EH (cell line): Measurements from ENCODE around the gene SLC5A4.

Source experiments
- DNase-seq: peaks from one replicate; pipeline ENCODE4 v3.0.0-alpha.2; 2015; ENCODE audit warnings: low read depth

The SLC5A4 gene

DNA sequence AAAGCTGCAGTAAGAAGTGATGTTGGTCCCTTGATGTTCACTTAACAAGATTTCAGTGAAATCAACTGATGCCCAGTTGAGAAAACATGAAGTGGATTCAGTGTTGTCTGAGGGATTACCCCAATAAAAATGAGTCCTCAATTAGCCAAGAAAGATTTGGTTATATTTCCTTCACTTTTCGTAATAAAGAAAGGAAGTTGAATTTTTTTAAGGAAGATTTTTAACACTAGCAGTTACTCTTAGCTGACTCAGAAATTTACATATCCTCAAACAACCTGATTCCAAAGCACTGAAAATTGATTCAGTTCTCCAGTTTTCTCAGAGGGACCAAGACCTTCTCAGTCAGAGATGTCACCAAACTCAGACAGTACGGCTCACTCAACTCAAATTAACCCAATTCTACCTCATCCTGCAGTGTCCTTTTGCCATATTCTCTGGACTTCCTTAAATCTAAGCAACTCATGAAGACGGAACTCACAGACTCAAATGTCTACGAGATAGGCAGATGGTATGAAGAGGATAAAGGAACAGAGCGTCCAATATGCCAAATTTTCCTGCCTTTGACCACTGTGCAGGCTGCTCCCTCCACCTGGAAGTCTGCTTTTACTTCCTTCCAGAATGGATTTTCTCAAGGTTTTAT is 22.8 kb downstream of the SLC5A4 start:
- no peak for DNase-seq

DNA sequence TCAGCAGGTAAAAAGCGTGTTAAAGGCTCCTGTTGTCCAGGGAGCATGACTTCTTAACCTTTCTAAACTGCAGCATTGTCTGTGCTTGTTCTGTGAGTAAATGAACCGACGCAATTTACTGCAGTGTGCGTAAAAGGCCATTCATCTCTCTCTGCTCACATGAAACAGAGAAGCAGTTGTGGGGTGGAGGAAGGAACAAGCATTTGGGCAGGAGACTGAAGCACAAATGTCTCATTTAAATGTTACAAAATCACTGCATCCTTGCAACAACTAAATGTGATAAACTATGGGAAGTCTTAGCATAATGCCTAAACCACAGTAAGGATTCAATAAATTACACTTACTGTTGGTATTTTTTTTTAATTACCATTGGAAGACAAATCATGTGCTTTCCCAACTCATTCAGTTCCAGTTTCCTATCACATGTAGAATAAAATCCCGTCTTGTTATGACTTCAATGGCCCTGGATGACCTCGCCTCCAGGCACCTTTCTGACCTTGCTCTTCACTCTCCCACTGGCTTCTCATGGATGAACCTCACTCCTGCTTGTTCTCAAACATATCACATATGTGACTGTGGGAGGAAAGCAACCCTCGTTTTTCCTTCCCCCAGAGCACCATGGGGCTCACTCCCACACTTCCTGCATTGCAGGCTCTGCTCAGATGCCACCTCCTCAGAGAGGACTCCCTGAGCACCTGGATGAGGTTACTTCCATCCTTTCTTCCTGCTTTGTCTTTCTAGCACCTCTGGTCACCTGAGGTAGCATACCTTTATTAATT is 28.6 kb downstream of the SLC5A4 start:
- DNase-seq = no peak

DNA sequence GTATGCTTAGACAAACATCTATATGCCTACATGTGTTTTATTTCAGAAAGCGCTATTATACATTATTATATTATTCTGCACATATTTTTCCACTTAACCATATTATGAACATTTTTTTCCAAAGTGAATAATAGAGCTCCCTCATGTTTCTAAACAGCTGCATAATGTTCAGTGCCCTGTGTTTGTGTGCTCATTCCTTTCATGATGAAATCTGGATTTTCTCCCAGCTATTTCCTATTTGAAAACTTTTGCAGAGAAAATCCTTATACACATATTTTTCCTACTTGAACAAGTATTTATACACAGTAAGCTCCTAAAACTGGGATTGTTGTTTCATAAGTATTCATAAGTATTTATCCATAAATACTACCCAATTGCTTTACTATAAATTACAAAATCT is 32.2 kb downstream of the SLC5A4 start:
- DNase-seq = no peak

DNA sequence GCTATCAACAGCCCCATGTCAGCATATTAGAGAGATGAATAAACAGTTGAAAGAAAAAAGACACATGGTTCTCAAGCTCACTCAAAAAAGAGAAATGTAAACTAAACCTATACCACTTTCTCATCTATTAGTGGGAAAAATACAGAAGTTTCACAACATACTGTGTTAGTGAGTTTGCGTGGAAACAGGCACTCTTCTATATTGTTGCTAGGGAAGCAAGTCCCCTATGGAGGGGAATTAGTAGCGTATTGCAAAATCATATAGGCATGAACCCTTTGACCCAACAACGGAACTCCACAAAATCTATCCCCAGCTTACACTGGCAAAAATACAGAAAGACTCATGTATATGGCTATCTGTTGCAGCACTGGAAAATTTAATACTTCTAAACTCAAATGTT is 36.1 kb downstream of the SLC5A4 start:
- DNase-seq = no peak

DNA sequence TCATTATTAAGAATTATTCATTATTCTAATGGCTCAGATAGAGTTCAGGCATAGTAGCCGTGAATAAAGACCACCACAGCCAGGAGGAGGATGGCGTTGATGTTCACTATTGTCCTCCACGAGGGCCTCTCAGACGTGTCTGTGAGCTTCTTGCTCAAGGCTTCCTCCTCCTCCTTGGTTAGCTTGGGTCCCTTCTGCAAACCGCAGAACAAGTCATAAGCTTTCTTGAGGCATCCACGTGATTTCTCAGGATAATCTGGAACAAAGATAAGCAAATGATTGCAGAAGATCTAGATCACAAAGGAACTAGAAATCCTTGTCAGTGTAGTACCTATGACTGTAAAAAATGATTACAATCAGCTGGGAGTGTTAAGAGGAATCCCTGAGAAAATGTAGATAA is 36.7 kb downstream of the SLC5A4 start:
- DNase-seq = no peak

DNA sequence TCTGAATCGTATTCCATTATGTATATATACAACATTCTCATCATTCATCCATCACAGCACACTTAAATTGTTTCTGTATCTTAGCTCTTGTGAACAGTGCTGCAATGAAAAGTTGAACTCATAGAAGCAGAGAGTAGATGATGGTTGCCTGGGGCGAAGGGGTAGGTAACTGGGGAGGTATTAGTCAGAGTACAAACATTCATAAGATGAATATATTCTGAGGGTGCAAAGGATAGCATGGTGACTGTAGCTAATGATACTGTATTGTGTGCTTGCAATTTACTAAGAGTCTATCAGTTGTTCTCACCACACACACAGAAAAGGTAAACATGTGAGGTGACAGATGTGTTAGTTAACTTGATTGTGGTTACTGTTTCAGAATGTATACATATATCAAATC is 37.7 kb downstream of the SLC5A4 start:
- no peak for DNase-seq

DNA sequence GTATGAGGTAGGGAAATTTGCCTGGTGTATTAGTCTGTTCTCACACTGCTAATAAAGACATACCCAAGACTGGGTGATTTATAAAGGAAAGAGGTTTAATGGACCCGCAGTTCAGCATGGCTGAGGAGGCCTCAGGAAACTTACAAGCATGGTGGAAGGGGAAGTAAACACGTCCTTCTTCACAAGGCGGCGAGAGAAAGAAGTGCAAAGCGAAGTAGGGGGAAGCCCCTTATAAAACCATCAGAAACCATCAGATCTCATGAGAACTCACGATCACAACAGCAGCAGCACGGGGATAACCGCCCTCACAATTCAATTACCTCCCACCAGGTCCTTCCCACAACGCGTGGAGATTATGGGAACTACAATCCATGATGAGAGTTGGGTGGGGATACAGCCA is 38.2 kb downstream of the SLC5A4 start:
- DNase-seq = no peak

DNA sequence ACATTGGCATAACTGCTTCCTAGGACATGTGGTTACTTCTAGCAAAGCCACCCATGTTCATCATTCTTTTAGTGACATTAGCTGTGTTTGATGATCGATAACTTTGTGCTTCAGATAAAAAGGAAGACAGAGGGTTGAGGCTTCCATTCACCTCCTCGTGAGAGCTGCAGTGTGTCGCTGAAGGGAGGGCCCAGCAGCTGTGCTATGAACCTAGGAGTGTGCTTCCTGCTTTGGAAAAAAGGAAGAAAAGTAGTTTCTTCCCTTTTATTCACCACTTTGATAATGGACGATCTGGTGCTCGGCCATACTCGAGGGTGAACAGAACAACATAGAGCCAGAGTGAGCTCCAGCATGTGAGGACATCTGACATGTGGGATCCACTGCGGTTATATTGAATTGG is 44.1 kb downstream of the SLC5A4 start:
- no peak for DNase-seq

DNA sequence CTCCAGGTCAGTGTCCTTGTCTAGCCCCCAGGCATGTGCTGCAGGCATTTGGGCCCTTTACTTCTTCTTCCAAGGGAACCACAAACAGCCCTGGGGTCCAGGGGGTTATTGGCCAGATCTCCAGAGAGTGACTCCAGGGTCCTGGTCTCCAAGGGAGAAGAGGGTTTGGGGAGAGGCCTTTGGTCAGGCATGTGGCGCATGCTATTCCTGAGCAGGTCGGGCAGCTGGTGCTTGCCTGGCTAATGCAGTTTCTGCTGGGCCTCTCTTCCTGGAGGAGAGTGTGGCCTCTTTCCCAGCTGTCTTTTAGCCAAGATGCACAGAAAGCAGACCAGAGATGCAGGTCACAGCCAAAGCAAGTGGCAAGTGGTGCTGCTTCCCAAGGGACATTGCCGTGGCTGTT is 46.5 kb downstream of the SLC5A4 start:
- DNase-seq = no peak

DNA sequence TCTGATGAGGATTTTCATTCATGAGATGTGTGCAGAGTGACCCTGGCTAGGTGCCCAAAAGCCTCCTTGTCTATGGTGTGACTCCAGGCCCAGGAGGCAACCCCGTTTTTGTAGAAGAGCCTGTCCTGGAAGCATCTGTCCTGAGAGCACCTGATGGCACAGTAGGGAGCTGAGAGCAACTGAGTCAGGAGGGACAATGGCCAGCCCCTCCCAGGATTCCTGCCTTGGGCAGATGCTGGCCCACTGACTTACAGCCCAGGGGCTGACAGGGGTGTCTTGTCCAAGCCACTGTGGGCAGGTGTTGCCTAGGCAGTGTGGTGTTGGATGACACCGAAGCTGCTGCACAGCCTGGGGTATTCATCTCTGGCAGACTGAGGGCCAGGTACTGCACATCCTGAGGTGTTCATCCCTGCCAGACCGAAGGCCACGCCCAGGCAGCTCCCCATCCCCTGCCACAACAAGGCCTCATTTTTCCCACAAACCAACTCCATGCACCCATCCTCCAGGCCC is 47.1 kb downstream of the SLC5A4 start:
- no peak for DNase-seq

DNA sequence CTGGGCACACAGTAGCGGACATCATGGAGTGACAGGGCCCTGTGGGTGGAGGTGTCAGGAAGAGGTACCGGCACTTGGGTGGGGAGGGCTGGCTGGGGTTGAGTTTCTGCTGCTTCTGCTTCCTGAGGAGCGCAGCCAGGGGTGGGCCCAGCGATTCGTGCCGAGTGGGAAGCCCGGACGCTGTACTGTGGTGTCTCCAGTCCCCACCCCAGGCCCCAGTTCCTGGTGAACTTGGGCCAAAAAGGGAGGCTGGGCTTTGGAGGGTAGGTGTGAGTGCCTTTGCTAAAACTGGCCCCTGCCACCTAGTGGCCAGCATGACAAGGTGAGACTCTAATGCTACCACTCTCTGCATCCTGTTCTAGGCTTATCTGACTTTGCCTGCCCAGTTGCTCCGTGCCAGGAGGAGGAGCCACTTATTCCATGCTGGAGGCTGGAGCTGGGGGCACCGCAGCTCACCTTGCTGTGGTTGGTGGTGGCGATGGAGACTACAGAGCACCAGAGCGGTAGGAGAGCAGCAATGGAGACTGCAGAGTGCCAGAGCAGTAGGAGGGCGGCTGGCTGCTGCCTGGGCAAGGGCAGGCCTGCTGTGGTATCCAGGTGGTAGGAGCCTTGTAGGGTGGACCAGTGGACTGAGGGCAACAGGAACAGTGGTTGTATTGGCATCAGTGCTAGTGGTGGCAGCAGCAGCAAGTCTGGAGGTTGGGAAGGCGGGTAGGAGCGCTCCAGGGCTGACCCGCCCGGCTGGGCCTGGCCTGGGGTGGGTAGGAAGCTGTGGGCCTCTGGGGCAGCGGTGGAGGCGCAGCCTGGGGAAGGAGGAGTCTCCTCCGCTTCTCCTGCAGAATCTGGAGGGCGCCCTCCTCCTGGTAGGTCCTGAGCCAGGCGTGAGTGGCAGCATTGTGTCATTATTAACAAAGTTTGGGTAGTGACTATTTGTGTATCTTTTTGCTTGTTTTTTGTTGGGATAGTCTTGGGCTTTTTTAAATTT is 48.1 kb downstream of the SLC5A4 start:
- peak; percentile 21 for DNase-seq

DNA sequence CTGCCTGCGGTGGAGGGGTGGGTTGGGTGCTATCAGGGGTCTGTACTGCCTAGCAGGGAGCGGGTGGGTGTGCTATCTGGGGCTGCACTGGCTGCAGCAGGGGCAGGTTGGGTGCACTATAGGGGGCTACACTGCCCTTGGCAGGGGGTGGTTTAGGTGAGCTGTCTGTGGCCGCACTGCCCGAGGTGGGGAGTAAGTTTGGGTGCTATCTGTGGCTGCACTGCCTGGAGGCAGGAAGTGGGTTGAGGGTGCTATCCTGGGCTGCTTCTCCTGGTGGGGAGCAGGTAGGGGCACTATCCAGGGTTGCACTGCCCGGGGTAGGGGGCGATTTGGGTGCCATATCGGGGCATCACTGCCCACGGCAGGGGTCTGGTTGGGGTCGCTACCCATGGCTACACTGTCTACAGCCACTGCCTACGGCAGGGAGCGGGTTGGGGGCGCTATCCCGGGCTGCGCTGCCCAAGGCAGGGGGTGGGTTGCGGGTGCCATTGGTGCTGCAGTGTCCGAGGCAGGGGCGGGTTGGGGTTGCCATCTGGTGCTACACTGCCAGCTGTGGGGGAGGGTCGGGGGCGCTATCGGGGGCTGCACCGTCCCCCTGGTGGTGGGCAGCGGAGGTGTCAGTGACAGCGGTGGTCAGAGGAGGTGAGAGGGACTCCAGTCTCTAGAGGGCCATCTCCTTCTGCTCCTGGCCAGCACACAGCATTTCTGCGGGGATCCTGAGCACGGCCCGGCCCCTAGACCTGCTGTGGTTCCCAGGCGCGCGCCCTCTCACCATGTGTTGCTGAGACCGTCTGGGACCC is 49.0 kb downstream of the SLC5A4 start:
- DNase-seq = no peak

DNA sequence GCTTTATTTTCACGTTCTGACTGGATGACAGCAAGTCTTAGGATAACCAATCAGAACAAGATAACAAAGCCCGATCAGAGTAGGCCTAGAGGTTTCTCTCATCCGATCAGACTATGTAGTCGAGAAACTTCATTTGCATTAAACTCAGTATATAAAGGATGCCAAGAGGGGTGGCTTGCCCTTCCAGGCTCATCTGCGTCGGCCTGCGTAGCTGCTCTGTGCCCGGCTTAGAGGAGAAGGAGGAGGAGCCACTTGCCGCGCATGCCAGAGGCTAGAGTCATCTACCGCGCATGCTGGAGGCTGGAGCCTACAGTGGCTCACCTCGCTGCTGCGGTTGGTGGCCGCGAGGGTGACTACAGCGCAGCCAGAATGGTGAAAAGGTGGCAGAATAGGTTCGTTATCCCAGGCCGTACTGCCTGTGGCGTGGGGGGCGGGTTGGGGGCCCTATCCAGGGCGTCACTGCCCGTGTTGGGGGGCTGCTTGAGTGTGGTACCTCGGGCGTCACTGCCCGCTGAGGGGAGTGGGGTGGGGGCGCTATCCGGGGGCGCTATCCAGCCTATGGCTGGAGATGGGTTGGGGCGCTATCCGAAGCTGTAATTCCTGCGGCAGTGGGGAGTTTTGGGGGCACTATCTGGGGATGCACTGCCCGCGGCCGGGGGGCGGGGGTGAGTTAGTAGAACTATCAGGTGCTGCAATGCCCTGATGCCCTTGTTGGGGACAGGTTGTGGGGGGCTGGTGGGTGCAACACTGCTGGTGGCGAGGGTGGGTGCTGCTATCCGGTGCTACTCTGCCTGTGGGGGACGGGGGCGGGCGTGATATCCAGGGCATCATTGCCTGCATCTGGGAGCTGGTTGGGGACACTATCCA is 50.1 kb downstream of the SLC5A4 start, which contains the start of gene RFPL2:
Gene RFPL2 (minus strand): TSS at position 218 of the 867 bp plus-strand sequence. CDS start 2,622 bp downstream, outside the sequence.
- peak; percentile 4 for DNase-seq

DNA sequence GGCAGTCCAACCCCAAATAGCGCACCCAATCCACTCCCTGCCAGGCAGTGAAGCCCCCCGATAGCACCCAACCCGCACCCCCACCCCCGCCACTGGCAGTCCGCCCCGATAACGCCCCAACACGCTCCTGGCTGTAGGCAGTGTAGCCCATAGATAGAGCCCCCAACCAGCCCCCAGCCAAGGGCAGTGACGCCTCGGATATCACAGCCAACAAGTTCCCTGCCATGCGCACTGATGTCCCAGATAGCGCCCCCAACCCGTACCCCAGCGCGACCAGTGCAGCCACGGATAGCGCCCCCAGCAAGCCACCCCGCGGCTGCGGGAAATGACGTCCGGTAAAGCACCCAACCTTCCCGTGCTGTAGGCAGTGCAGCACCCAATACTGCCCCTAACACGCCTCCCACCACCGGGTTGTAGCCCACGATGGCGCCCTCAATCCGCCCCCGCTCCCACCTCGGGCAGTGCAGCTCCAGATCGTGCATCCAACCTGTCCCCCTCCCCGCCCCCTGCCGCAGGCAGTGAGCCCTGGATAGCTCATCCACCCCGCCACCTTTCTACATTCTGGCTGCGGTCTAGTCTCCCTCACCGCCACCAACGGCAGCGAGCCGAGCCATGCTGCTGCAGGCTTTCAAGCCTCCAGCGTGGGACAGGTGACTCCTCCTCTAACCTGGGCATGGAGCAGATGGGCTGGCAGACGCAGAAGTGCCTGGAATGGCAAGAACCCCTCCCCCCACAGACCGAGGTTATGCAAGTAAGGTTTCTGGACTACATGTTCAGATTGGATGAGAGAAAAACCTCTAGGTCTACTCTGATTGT is 50.9 kb downstream of the SLC5A4 start:
- no peak for DNase-seq

DNA sequence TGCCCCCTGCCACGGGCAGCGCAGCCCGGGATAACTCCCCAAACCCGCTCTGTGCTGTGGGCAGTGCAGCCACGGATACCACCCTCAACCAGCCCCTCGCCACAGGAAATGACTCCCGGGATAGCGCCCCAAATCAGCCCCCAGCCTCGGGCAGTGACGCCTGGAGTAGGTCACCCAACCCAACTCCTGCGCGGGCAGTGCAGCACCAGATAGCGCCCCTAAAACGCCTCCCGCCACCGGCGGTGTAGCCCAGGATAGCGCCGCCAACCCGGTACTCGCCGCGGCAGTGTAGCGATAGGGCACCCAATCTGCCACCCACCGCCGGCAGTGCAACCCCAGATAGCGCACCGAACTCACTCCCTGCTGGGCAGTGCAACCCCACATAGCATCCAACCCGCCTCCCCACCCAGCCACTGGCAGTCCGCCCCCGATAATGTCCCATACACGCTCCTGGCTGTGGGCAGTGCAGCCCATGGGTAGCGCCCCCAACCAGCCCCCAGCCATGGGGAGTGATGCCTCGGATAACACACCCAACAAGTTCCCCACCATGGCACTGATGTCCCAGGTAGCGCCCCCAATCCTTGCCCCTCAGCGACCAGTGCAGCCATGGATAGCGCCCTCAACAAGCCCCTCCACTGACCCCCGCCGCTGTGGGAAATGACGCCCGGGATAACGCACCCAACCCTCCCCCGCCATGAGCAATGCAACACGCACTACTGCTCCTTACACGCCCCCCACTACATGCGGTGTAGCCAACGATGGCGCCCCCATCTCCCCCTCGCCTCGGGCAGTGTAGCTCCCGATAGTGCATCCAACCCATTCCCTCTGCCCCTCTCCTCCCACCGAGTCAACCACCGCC is 51.7 kb downstream of the SLC5A4 start:
- DNase-seq = no peak

DNA sequence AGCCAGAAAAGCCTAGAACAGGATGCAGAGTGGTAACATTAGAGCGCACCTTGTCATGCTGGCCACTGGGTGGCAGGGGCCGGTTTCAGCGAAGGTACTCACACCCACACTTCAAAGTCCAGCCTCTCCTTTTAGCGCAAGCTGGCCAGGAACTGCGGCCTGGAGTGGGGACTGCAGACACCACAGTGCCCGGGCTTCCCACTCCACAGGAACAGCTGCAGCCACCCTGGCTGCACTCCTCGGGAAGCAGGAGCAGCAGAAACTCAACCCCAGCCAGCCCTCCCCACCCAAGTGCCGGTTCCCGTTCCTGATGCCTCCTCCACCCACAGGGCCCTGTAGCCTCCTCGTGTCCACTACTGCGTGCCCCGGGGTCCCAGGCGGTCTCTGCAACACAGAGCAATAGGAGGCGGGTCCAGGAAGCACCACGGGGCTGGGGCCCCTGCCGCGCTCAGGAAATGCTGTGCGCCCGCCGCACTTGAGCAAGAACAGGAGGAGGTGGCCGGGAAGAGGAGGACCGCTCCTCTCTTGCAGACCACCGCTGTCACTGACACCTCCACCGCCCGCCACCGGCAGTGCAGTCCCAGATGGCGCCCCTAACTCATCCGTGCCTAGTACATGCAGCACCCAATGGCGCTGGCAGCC is 52.5 kb downstream of the SLC5A4 start:
- DNase-seq = peak; percentile 26

DNA sequence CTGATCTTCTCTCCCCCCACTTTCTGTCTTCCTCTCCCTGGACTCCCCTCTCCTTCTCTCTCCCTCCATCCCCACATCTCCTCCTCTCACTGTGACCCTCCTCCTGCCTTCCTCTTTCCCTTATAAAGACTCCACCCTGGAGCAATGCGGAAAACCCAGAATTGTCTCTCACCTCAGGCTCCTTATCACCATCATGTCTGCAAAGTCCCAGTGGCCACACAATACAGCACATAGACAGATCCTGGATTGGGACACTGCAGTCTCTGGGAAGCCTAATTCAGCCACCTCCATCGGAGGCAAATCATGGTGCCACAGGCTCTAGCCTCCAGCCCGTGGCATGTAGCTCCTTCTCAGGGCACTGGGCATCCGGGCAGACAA is 53.0 kb downstream of the SLC5A4 start:
- no peak for DNase-seq

DNA sequence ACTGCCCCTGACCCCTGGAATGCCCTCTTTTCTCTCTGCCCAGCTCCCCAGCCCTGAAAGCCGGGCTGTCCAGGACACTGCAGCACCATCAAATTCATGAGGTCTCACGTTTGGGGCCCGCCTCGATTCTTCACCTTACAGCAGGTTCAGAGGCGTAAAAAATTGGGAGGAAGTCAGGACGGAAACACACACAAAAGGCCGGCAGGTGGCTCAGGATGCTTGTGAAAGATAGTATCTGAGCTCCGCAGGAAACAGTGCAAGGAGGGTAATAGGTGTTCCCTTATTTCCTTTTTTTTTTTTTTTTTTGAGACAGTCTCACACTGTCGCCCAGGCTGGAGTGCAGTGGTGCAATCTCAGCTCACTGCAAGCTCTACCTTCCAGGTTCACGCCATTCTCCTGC is 54.4 kb downstream of the SLC5A4 start:
- DNase-seq = no peak
